ENCODE measurements around the gene XPR1. TPM values are rescaled to one million over a fixed set of nuclear protein-coding genes. Genes with fewer than 3 reads are reported as not detected.

Gene XPR1
- total RNA-seq, 1 experiment from 2014 or later = 36.1 TPM

- Histone ChIP-seq H3K4me1 (ENCODE audit: control insufficient read depth, insufficient read depth, low read length) (no peaks in the 10 kb centered on the region), H3K36me3 (ENCODE audit: control insufficient read depth, insufficient read depth, low read length) (no peaks in the 10 kb centered on the region), H3K27ac (ENCODE audit: low read length) (no peak overlapping the region), H3K27me3 (ENCODE audit: control insufficient read depth, insufficient read depth, low read length) (no peaks in the 10 kb centered on the region), H3K9me3 (ENCODE audit: control insufficient read depth, insufficient read depth, low read depth, low read length) (no peaks in the 10 kb centered on the region), H3K4me3 (ENCODE audit: low read depth in 2 of 2, low read length in 2 of 2) (no peak overlapping the region)
- in situ Hi-C loops (cut with HindIII; ENCODE audit: low pct_unique_long_range_greater_than_20kb, low sequenced_read_pairs) (no loop called here), intact Hi-C loops (cut with micrococcal nuclease; ENCODE audit: unreplicated experiment) (no loop called here)
- DNase-seq (ENCODE audit: low read depth, low spot score) = no peak
- ATAC-seq = no peak
- no TSS peak for BruUV-seq (replicated peaks)
- TF ChIP-seq, protein P1, sequence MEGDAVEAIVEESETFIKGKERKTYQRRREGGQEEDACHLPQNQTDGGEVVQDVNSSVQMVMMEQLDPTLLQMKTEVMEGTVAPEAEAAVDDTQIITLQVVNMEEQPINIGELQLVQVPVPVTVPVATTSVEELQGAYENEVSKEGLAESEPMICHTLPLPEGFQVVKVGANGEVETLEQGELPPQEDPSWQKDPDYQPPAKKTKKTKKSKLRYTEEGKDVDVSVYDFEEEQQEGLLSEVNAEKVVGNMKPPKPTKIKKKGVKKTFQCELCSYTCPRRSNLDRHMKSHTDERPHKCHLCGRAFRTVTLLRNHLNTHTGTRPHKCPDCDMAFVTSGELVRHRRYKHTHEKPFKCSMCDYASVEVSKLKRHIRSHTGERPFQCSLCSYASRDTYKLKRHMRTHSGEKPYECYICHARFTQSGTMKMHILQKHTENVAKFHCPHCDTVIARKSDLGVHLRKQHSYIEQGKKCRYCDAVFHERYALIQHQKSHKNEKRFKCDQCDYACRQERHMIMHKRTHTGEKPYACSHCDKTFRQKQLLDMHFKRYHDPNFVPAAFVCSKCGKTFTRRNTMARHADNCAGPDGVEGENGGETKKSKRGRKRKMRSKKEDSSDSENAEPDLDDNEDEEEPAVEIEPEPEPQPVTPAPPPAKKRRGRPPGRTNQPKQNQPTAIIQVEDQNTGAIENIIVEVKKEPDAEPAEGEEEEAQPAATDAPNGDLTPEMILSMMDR (IDR thresholded peaks at IDR 0.05) = no peak
- TF ChIP-seq SIN3A (IDR thresholded peaks at IDR 0.05; ENCODE audit: borderline replicate concordance, insufficient read depth, low read depth, low read length) = no peak
- TF ChIP-seq, protein P2, sequence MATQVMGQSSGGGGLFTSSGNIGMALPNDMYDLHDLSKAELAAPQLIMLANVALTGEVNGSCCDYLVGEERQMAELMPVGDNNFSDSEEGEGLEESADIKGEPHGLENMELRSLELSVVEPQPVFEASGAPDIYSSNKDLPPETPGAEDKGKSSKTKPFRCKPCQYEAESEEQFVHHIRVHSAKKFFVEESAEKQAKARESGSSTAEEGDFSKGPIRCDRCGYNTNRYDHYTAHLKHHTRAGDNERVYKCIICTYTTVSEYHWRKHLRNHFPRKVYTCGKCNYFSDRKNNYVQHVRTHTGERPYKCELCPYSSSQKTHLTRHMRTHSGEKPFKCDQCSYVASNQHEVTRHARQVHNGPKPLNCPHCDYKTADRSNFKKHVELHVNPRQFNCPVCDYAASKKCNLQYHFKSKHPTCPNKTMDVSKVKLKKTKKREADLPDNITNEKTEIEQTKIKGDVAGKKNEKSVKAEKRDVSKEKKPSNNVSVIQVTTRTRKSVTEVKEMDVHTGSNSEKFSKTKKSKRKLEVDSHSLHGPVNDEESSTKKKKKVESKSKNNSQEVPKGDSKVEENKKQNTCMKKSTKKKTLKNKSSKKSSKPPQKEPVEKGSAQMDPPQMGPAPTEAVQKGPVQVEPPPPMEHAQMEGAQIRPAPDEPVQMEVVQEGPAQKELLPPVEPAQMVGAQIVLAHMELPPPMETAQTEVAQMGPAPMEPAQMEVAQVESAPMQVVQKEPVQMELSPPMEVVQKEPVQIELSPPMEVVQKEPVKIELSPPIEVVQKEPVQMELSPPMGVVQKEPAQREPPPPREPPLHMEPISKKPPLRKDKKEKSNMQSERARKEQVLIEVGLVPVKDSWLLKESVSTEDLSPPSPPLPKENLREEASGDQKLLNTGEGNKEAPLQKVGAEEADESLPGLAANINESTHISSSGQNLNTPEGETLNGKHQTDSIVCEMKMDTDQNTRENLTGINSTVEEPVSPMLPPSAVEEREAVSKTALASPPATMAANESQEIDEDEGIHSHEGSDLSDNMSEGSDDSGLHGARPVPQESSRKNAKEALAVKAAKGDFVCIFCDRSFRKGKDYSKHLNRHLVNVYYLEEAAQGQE (IDR thresholded peaks at IDR 0.05; ENCODE audit: insufficient read depth in 1 of 2, low read depth in 2 of 2, low read length in 1 of 2) = no peak
- ChIA-PET POLR2A (no interaction called here), CTCF (no interaction called here)
These were observed 31.5 kb upstream of the XPR1 start for GRCh38 chr1:180600343-180600742.

GRCh38 chr1:180601512-180601911 is 30.3 kb upstream of the XPR1 start:
- Histone ChIP-seq H3K4me1 (ENCODE audit: control insufficient read depth, insufficient read depth, low read length) (no peaks in the 10 kb centered on the region), H3K4me3 (ENCODE audit: low read depth in 2 of 2, low read length in 2 of 2) (no peak overlapping the region), H3K27ac (ENCODE audit: low read length) (no peak overlapping the region), H3K27me3 (ENCODE audit: control insufficient read depth, insufficient read depth, low read length) (no peaks in the 10 kb centered on the region), H3K9me3 (ENCODE audit: control insufficient read depth, insufficient read depth, low read depth, low read length) (no peaks in the 10 kb centered on the region), H3K36me3 (ENCODE audit: control insufficient read depth, insufficient read depth, low read length) (no peaks in the 10 kb centered on the region)
- TF ChIP-seq POLR2AphosphoS5 (IDR thresholded peaks at IDR 0.05; ENCODE audit: low read depth, low read length) (no peak), TCF7L2 (IDR thresholded peaks at IDR 0.05; ENCODE audit: low read depth, low read length) (no peak), SIN3A (IDR thresholded peaks at IDR 0.05; ENCODE audit: borderline replicate concordance, insufficient read depth, low read depth, low read length) (no peak)
- TF ChIP-seq, protein P1 (IDR thresholded peaks at IDR 0.05) = no peak
- TF ChIP-seq, protein P2 (IDR thresholded peaks at IDR 0.05; ENCODE audit: insufficient read depth in 1 of 2, low read depth in 2 of 2, low read length in 1 of 2) = no peak
- in situ Hi-C loops (cut with HindIII; ENCODE audit: low pct_unique_long_range_greater_than_20kb, low sequenced_read_pairs) (no loop called here), intact Hi-C loops (cut with micrococcal nuclease; ENCODE audit: unreplicated experiment) (no loop called here)
- no peak for DNase-seq (ENCODE audit: low read depth, low spot score)
- ChIA-PET CTCF (no interaction called here), POLR2A (interaction anchor here (0.5 kb wide), 1 partner anchor 49 kb away, joined by 3 read pairs; no protein-coding TSS in a partner anchor)
- ATAC-seq = no peak
- no TSS peak for BruUV-seq (replicated peaks)
